Keratinocyte (primary cell): Measurements from ENCODE around the gene SLC12A6. TPM values are rescaled to one million over a fixed set of nuclear protein-coding genes. Genes with fewer than 3 reads are reported as not detected.
A peak's percentile ranks its signal among the peaks of the same experiment; 100 is the strongest.

Source experiments
- DNase-seq: peaks from one replicate; pipeline ENCODE4 v3.0.0-alpha.2; 2011; ENCODE audit warnings: low read depth, missing footprints, low spot score
- FAIRE-seq: peaks from 2 replicates; lab custom pipeline; 2011; peaks lifted over from hg19 to GRCh38; lab: Jason Lieb, UNC
- H2AFZ ChIP-seq: 2 replicates; pipeline ENCODE4 v1.6.0; 2012; ENCODE audit warnings: low read length, control low read depth, inconsistent platforms; ENCODE audit not compliant: control insufficient read depth
- H3K27ac ChIP-seq: 2 replicates; pipeline ENCODE4 v1.5.1; 2011; ENCODE audit warnings: low read length; ENCODE audit not compliant: control insufficient read depth, insufficient read depth
- H3K27me3 ChIP-seq: 3 replicates; pipeline ENCODE4 v1.6.0; 2011; ENCODE audit warnings: low read length; ENCODE audit not compliant: control insufficient read depth, insufficient read depth; ENCODE audit errors: extremely low read depth
- H3K36me3 ChIP-seq, 2 experiments: 2 replicates in 1 of 2; 3 replicates in 1 of 2; pipeline ENCODE4 v1.5.1; 2011; ENCODE audit warnings: low read length in 2 of 2, mild to moderate bottlenecking in 1 of 2; ENCODE audit not compliant: control insufficient read depth in 2 of 2, insufficient read depth in 2 of 2; ENCODE audit errors: extremely low read depth in 1 of 2
- H3K4me1 ChIP-seq: 3 replicates; pipeline ENCODE4 v1.5.1; 2011; ENCODE audit warnings: low read length; ENCODE audit not compliant: control insufficient read depth, insufficient read depth; ENCODE audit errors: extremely low read depth
- H3K4me2 ChIP-seq: 3 replicates; pipeline ENCODE4 v1.6.0; 2011; ENCODE audit warnings: low read depth, low read length; ENCODE audit not compliant: control insufficient read depth, insufficient read depth; ENCODE audit errors: extremely low read depth
- H3K4me3 ChIP-seq, 3 experiments: fragments of 200-600 bp in 1 of 3; sonication (generic) in 1 of 3; 2 replicates in 2 of 3; 3 replicates in 1 of 3; pipeline ENCODE4 v1.5.1; 2011 to 2016; ENCODE audit warnings: low read length in 3 of 3, mild to moderate bottlenecking in 3 of 3, control low read depth in 2 of 3, inconsistent platforms in 1 of 3, low read depth in 1 of 3, mixed read lengths in 1 of 3, mixed run types in 1 of 3, moderate library complexity in 1 of 3; ENCODE audit not compliant: control insufficient read depth in 2 of 3, insufficient read depth in 2 of 3; ENCODE audit errors: extremely low read depth in 1 of 3
- H3K79me2 ChIP-seq: 2 replicates; pipeline ENCODE4 v1.6.0; 2012; ENCODE audit warnings: low read length; ENCODE audit not compliant: control insufficient read depth, insufficient read depth
- H3K9ac ChIP-seq: 3 replicates; pipeline ENCODE4 v1.6.0; 2011; ENCODE audit warnings: low read length; ENCODE audit not compliant: control insufficient read depth, insufficient read depth; ENCODE audit errors: extremely low read depth
- H3K9me1 ChIP-seq: 3 replicates; pipeline ENCODE4 v1.6.0; 2011; ENCODE audit warnings: low read length; ENCODE audit not compliant: control insufficient read depth, insufficient read depth; ENCODE audit errors: extremely low read depth
- H3K9me3 ChIP-seq: 2 replicates; pipeline ENCODE4 v1.5.1; 2012; ENCODE audit warnings: low read depth, low read length; ENCODE audit not compliant: control insufficient read depth
- H4K20me1 ChIP-seq: 3 replicates; pipeline ENCODE4 v1.6.0; 2011; ENCODE audit warnings: low read length; ENCODE audit not compliant: control insufficient read depth, insufficient read depth; ENCODE audit errors: extremely low read depth
- EZH2 ChIP-seq: IDR thresholded peaks from one replicate; pipeline ENCODE4 v1.6.1; 2012; ENCODE audit warnings: inconsistent platforms, mild to moderate bottlenecking, low read length, moderate library complexity
- dilution Hi-C: fragments of 300-500 bp; cut with MboI; formaldehyde crosslinking; loops from one replicate; pipeline ENCODE4 v1.7.0; 2020; ENCODE audit warnings: low sequenced_read_pairs; ENCODE audit not compliant: extremely low pct_ligation_motif_present
- polyA plus RNA-seq, 5 experiments: library from polyadenylated mRNA; depleted of rRNA in 3 of 5; stranded (reverse) in 3 of 5; stranded (forward) in 1 of 5; unstranded in 1 of 5; fragments of >200 nt; gene quantifications; 1 replicate in 1 of 5; 2 replicates in 3 of 5; 3 replicates in 1 of 5; pipeline versions ENCODE4 v1.2.1 to v1.2.3, GENCODE V29; 2011 to 2012; ENCODE audit warnings: missing spikeins in 2 of 5, low read depth in 1 of 5, low replicate concordance in 1 of 5
- TF ChIP-seq, protein P1 (sequence below), 3 experiments: IDR thresholded peaks in 1 of 3; conservative IDR thresholded peaks in 1 of 3; optimal IDR thresholded peaks in 1 of 3; 2 replicates in 2 of 3; 3 replicates in 1 of 3; pipeline versions ENCODE3 to v1.5.1; 2011; ENCODE audit warnings: low read length in 3 of 3, mild to moderate bottlenecking in 3 of 3, moderate library complexity in 2 of 3, control low read depth in 1 of 3, inconsistent platforms in 1 of 3; ENCODE audit not compliant: insufficient read depth in 2 of 3; ENCODE audit errors: extremely low read depth in 1 of 3

The SLC12A6 gene
- polyA plus RNA-seq, 1 donor (not counting 4 experiments of a cell fraction or from before 2014, with no cell fraction given) = 24.3 TPM

DNA sequence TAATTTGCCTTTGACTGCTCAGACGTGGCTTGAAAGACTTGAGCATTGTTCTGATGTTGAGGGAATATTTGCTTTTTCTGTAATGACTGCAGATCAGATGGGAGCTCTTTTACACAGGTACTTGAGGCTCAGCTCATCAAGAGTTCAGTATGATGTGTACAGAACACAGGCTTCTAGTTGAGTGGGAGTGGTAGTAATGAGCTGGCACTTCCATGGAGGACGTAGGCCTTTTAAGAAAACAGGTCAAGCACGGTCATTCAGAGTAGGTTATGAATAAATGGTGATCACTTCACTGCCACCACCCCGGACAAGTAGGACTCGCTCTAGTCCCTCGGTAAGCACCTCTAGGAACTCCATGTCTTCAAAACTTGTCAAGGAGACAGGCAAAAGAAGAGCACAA is 104.0 kb downstream of the SLC12A6 start:
- Histone ChIP-seq H3K36me3 (peaks cover 16 to 19% of the 10 kb centered on the region in 2 experiments), H3K9me1 (no peaks in the 10 kb centered on the region), H3K4me1 (peaks cover 6% of the 10 kb centered on the region), H4K20me1 (no peaks in the 10 kb centered on the region), H3K79me2 (no peaks in the 10 kb centered on the region), H3K4me3 (no peak overlapping the region), H3K27ac (no peak overlapping the region), H3K27me3 (no peaks in the 10 kb centered on the region), H3K4me2 (no peak overlapping the region), H2AFZ (no peak overlapping the region), H3K9me3 (no peaks in the 10 kb centered on the region), H3K9ac (no peak overlapping the region)
- dilution Hi-C loops = no loop called here
- TF ChIP-seq EZH2 = no peak
- TF ChIP-seq, protein P1, sequence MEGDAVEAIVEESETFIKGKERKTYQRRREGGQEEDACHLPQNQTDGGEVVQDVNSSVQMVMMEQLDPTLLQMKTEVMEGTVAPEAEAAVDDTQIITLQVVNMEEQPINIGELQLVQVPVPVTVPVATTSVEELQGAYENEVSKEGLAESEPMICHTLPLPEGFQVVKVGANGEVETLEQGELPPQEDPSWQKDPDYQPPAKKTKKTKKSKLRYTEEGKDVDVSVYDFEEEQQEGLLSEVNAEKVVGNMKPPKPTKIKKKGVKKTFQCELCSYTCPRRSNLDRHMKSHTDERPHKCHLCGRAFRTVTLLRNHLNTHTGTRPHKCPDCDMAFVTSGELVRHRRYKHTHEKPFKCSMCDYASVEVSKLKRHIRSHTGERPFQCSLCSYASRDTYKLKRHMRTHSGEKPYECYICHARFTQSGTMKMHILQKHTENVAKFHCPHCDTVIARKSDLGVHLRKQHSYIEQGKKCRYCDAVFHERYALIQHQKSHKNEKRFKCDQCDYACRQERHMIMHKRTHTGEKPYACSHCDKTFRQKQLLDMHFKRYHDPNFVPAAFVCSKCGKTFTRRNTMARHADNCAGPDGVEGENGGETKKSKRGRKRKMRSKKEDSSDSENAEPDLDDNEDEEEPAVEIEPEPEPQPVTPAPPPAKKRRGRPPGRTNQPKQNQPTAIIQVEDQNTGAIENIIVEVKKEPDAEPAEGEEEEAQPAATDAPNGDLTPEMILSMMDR (optimal IDR thresholded peaks at IDR 0.05 in 1 of 3, IDR thresholded peaks at IDR 0.05 in 1 of 3, conservative IDR thresholded peaks at IDR 0.05 in 1 of 3; ENCODE audit: extremely low read depth in 1 of 3, insufficient read depth in 2 of 3, low read length in 3 of 3) = no peak
- DNase-seq (no peak), FAIRE-seq (no peak)

DNA sequence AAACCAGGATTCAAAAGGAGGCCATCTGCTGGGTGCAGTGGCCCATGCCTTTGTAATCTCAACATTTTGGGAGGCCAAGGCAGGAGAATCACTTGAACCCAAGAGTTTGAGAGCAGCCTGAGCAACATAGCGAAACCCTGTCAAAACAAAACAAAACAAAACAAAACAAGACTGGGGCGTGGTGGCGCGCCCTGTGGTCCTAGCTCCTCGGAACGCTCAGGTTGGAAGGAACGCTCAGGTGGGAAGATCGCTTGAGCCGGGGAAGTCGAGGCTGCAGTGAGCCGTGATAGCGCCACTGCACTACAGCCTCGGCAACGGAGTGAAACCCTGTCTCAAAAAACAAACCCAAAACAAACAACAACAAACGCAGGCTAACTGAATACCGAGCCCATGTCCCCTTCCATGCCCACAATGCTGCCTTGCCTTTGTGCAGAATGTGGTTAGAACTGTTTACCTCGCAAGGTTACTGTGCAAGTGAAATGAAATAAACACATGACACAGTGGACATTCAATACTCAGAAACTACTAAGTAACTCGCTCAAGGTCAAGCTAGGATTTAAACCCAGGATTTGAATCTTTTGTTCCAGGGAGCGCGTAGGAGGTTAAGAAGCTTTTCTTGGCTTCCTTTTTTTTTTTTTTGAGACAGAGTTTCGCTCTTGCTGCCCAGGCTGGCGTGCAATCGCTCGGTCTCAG is 113.5 kb downstream of the SLC12A6 start:
- TF ChIP-seq, protein P1 (optimal IDR thresholded peaks at IDR 0.05 in 1 of 3, IDR thresholded peaks at IDR 0.05 in 1 of 3, conservative IDR thresholded peaks at IDR 0.05 in 1 of 3; ENCODE audit: extremely low read depth in 1 of 3, insufficient read depth in 2 of 3, low read length in 3 of 3) = peak in 1 of 3 experiments; percentile 17
- no peak for TF ChIP-seq EZH2
- H3K9me1 ChIP-seq = no peaks in the 10 kb centered on the region
- dilution Hi-C loops = no loop called here
- H3K4me2 ChIP-seq = peak overlapping the region; percentile 81
- peaks cover 30% of the 10 kb centered on the region for H3K79me2 ChIP-seq
- peak overlapping the region; percentile 79 for H2AFZ ChIP-seq
- no peaks in the 10 kb centered on the region for H3K27me3 ChIP-seq
- DNase-seq (no peak), FAIRE-seq (no peak)
- H3K9ac ChIP-seq = peak overlapping the region; percentile 95
- peaks cover 3 to 11% of the 10 kb centered on the region in 2 experiments for H3K36me3 ChIP-seq
- peak overlapping the region; percentile 91 for H3K27ac ChIP-seq
- no peaks in the 10 kb centered on the region for H3K9me3 ChIP-seq
- no peaks in the 10 kb centered on the region for H4K20me1 ChIP-seq
- H3K4me3 ChIP-seq = peak overlapping the region; percentile 54 to 98 (median 64)
- peaks cover 9% of the 10 kb centered on the region for H3K4me1 ChIP-seq
